Osteocyte (in vitro differentiated cells): ENCODE data around the gene PDGFB. TPM values are rescaled to one million over a fixed set of nuclear protein-coding genes. Genes with fewer than 3 reads are reported as not detected.

Experiments used
- DNase-seq: peaks from one replicate; pipeline ENCODE4 v3.0.0; 2021; ENCODE audit warnings: mixed read lengths; ENCODE audit not compliant: unreplicated experiment; ENCODE audit errors: extremely low spot score
- H3K27ac Mint-ChIP-seq: one replicate; pipeline ENCODE4 v1.8.0; 2021; ENCODE audit warnings: mild to moderate bottlenecking, mixed read lengths; ENCODE audit not compliant: unreplicated experiment
- H3K27me3 Mint-ChIP-seq: one replicate; pipeline ENCODE4 v1.8.0; 2021; ENCODE audit warnings: mixed read lengths; ENCODE audit not compliant: unreplicated experiment
- H3K36me3 Mint-ChIP-seq: one replicate; pipeline ENCODE4 v1.8.0; 2021; ENCODE audit warnings: mixed read lengths; ENCODE audit not compliant: unreplicated experiment
- H3K4me1 Mint-ChIP-seq: one replicate; pipeline ENCODE4 v1.8.0; 2021; ENCODE audit warnings: mixed read lengths; ENCODE audit not compliant: unreplicated experiment
- H3K4me3 Mint-ChIP-seq: one replicate; pipeline ENCODE4 v1.8.0; 2021; ENCODE audit warnings: mild to moderate bottlenecking, moderate library complexity, mixed read lengths; ENCODE audit not compliant: unreplicated experiment
- H3K9me3 Mint-ChIP-seq: one replicate; pipeline ENCODE4 v1.8.0; 2021; ENCODE audit warnings: mixed read lengths; ENCODE audit not compliant: unreplicated experiment
- CTCF ChIP-seq: fragments of 200-600 bp; sonication (generic); IDR thresholded peaks from 2 replicates; pipeline ENCODE4 v1.5.0; 2021; ENCODE audit warnings: antibody characterized with exemption, mild to moderate bottlenecking, moderate library complexity
- total RNA-seq: library from RNA; stranded (reverse); gene quantifications from 2 replicates; pipeline ENCODE4 v1.2.1, GENCODE V29; 2021

PDGFB gene
- total RNA-seq, 1 donor from 2014 or later, result 16.8 TPM

DNA sequence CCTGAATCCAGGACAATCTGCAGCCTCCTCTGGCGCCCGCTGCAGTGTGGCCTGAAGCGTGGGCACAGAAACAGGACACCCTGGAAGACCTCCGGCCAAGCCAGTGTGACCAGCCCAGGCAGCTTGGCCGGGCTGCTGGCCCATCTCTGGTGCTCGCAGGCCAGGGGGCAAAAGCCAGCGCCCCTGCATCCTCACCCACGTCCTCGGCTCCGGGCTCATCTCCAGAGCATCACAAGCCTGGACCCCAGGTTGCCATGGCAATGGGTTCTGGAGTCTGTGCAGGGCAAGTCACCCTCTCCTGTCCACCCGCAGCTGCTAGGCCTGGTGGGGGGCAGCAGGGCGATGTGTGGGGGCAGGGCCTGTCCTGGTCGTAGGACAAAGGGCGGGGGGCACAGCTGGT is 9.3 kb upstream of the PDGFB start:
- TF ChIP-seq CTCF, result no peak
- no peaks in the 10 kb centered on the region for H3K27me3 Mint-ChIP-seq
- H3K4me1 Mint-ChIP-seq, result peaks cover 30% of the 10 kb centered on the region
- no peak for DNase-seq
- H3K9me3 Mint-ChIP-seq, result no peaks in the 10 kb centered on the region
- no peak overlapping the region for H3K4me3 Mint-ChIP-seq
- no peaks in the 10 kb centered on the region for H3K36me3 Mint-ChIP-seq
- no peak overlapping the region for H3K27ac Mint-ChIP-seq

DNA sequence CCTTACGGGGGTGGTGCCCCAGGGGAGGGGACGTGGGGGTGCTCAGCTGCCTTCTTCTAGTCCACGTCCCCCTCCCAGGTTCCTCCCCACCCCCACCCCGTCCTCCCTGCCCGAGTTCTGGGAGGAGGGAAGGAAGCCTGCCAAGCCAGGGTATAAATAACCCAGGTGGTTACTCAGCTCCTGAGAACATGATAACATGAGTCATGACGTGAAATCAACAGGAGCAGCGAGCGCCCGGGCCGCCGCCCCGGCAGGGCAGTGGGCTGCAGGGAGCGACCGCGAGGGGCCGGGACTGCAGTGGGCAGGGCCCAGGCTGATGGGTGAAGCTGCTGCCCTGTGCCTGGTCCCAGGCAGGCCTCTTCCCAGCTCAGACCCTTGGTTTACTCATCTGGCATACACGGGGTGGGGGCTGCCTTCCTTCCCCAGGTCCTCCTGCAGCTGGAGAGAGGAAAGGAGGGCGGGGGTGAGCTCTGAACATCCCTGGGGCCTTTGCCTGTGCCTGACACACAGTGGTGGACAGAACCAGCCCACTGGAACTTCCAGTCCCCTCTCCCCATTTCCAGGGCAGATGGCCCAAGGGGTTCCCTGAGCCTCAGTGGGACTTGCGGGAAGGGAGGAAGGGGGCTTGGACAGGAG is 8.8 kb upstream of the PDGFB start:
- Mint-ChIP-seq H3K4me1 (peaks cover 30% of the 10 kb centered on the region), H3K27ac (no peak overlapping the region), H3K36me3 (no peaks in the 10 kb centered on the region), H3K9me3 (no peaks in the 10 kb centered on the region), H3K27me3 (no peaks in the 10 kb centered on the region), H3K4me3 (no peak overlapping the region)
- DNase-seq, result no peak
- no peak for TF ChIP-seq CTCF

DNA sequence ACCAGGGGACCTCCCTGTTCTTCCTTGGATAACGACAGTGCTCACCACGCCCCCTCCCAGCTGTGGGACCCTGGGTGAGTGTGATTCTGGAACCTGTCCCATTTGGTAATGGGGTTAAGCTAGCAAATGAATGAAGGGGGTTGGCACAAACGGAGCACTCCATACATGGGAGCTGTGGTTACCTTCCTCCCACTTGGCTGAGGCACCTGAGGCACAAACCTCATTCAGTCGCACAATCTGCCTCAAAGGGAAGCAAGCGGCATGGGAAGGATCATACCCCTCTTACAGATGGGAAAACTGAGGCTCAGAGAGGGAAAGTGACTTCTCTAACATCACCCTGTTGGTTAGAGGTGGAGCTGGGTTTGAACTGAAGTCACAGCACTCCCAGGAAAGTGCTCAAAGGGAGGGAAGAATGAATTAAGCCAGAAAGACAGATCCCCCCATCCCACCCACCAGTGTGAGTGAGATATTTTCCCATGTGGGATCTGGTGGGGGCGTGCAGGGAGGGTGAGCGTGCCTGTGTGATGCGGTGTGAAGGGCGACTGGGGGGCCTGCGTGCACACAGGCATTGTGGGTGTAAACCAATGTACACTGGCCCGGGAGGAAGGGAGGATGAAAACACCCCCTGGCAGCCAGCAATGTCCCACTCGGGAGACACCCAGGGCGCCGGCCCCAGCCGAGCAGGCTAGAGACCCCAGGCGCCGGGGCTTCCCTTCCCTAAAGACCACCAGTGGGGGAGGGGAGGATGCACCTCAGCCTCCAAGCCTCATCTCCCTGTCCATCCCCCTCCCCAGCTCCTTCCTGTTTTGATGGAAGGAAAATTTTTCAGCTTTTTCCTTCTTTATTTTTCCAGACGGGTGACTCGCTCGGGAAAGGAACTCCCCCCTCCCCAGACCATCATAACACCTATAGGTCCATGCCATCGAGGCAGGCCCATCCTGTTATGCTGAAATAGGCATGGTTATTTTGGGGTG is 8.0 kb upstream of the PDGFB start:
- DNase-seq, result no peak
- no peak for TF ChIP-seq CTCF
- Mint-ChIP-seq H3K4me1 (peaks cover 30% of the 10 kb centered on the region), H3K27me3 (no peaks in the 10 kb centered on the region), H3K27ac (no peak overlapping the region), H3K36me3 (no peaks in the 10 kb centered on the region), H3K9me3 (no peaks in the 10 kb centered on the region), H3K4me3 (no peak overlapping the region)

- no peak overlapping the region for H3K4me3 Mint-ChIP-seq
- no peak for DNase-seq
- peaks cover 30% of the 10 kb centered on the region for H3K4me1 Mint-ChIP-seq
- no peak for TF ChIP-seq CTCF
- H3K27ac Mint-ChIP-seq, result no peak overlapping the region
- no peaks in the 10 kb centered on the region for H3K36me3 Mint-ChIP-seq
- no peaks in the 10 kb centered on the region for H3K27me3 Mint-ChIP-seq
- no peaks in the 10 kb centered on the region for H3K9me3 Mint-ChIP-seq
Observed at GRCh38 chr22:39251762-39252460, 7.1 kb upstream of the PDGFB start.

DNA sequence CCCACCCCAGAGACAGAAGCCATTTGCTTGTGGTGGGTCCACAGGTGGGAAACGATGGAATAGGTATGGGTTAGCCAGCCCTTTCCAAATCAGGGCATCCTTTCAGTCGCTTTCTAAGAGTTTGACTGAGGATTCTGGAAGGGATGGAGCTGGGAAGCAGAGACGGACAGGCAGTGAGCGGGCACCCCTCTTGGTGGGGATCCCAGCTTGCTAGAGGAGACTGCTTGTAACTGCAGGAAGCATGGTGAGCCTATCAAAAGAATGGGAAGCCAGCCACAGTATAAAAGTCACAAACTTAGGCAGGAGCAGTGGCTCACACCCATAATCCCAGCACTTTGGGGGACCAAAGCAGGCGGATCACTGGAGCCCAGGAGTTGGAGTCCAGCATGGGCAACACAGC is 6.1 kb upstream of the PDGFB start:
- no peaks in the 10 kb centered on the region for H3K36me3 Mint-ChIP-seq
- TF ChIP-seq CTCF, result no peak
- no peak overlapping the region for H3K27ac Mint-ChIP-seq
- no peak overlapping the region for H3K4me3 Mint-ChIP-seq
- H3K27me3 Mint-ChIP-seq, result no peaks in the 10 kb centered on the region
- no peaks in the 10 kb centered on the region for H3K9me3 Mint-ChIP-seq
- H3K4me1 Mint-ChIP-seq, result peaks cover 28% of the 10 kb centered on the region
- no peak for DNase-seq
